ENCODE measurements around the gene AOPEP.

- TF ChIP-seq, protein P1, sequence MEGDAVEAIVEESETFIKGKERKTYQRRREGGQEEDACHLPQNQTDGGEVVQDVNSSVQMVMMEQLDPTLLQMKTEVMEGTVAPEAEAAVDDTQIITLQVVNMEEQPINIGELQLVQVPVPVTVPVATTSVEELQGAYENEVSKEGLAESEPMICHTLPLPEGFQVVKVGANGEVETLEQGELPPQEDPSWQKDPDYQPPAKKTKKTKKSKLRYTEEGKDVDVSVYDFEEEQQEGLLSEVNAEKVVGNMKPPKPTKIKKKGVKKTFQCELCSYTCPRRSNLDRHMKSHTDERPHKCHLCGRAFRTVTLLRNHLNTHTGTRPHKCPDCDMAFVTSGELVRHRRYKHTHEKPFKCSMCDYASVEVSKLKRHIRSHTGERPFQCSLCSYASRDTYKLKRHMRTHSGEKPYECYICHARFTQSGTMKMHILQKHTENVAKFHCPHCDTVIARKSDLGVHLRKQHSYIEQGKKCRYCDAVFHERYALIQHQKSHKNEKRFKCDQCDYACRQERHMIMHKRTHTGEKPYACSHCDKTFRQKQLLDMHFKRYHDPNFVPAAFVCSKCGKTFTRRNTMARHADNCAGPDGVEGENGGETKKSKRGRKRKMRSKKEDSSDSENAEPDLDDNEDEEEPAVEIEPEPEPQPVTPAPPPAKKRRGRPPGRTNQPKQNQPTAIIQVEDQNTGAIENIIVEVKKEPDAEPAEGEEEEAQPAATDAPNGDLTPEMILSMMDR (IDR thresholded peaks at IDR 0.05), result no peak
- no peak for TF ChIP-seq POLR2A (IDR thresholded peaks at IDR 0.05)
These were observed 297.7 kb downstream of the AOPEP start for GRCh38 chr9:95024097-95024671.

All from uterus (tissue), 2 donors.